ENCODE measurements around the gene DDX1. TPM values are rescaled to one million over a fixed set of nuclear protein-coding genes. Genes with fewer than 3 reads are reported as not detected.

DDX1 gene
- total and polyA plus RNA-seq, 9 of the 15 experiments (the other 6 are each of a cell fraction or from before 2014, with no cell fraction given) = 116 to 277 (median 232) TPM

- TF ChIP-seq, protein P1, sequence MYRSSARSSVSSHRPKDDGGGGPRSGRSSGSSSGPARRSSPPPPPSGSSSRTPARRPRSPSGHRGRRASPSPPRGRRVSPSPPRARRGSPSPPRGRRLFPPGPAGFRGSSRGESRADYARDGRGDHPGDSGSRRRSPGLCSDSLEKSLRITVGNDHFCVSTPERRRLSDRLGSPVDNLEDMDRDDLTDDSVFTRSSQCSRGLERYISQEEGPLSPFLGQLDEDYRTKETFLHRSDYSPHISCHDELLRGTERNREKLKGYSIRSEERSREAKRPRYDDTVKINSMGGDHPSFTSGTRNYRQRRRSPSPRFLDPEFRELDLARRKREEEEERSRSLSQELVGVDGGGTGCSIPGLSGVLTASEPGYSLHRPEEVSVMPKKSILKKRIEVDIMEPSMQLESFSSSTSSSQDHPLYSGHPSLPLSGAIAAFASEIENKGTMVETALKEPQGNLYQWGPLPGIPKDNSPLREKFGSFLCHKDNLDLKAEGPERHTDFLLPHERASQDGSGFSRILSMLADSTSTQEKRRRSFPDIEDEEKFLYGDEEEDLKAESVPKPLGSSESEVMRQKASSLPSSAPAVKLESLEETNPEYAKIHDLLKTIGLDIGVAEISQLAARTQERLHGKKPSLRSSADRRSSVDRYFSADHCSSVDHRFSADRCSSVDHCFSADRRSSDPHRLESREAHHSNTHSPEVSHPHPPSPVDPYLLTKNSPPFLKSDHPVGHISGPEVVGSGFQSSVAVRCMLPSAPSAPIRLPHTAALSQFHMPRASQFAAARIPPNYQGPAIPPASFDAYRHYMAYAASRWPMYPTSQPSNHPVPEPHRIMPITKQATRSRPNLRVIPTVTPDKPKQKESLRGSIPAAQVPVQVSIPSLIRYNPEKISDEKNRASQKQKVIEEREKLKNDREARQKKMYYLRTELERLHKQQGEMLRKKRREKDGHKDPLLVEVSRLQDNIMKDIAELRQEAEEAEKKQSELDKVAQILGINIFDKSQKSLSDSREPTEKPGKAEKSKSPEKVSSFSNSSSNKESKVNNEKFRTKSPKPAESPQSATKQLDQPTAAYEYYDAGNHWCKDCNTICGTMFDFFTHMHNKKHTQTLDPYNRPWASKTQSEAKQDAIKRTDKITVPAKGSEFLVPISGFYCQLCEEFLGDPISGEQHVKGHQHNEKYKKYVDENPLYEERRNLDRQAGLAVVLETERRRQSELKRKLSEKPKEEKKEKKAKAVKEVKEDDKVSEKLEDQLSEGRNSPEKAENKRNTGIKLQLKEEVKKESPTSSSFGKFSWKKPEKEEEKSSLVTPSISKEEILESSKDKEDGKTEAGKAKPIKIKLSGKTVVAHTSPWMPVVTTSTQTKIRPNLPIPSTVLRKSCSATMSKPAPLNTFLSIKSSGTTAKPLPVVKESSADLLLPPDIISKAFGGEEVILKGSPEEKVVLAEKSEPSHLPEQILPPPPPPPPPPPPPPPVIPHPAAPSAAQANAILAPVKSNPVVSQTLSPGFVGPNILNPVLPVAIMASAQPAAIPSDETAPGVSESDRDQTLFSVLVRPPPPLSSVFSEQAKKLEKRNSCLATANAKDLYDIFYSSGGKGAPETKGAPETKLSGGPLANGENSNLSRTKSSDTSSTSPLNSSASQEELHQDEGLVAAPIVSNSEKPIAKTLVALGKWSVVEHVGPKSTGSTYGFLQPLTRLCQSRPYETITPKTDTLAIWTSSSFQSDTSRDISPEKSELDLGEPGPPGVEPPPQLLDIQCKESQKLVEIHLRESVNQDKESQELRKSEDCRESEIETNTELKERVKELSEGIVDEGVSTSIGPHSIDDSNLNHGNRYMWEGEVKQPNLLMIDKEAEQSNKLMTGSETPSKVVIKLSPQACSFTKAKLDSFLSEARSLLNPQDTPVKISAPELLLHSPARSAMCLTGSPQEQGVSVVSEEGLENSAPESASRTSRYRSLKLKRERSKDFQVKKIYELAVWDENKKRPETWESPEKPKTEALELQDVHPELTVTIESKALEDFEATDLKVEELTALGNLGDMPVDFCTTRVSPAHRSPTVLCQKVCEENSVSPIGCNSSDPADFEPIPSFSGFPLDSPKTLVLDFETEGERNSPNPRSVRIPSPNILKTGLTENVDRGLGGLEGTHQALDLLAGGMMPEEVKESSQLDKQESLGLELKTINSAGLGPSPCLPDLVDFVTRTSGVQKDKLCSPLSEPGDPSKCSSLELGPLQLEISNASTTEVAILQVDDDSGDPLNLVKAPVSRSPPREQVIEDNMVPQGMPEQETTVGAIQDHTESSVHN (IDR thresholded peaks at IDR 0.05; ENCODE audit: borderline replicate concordance in 1 of 2, low read depth in 1 of 2) = peak in 1 of 2 experiments; percentile 28; a peak in 1 of 4 replicates
- TF ChIP-seq, protein P2, sequence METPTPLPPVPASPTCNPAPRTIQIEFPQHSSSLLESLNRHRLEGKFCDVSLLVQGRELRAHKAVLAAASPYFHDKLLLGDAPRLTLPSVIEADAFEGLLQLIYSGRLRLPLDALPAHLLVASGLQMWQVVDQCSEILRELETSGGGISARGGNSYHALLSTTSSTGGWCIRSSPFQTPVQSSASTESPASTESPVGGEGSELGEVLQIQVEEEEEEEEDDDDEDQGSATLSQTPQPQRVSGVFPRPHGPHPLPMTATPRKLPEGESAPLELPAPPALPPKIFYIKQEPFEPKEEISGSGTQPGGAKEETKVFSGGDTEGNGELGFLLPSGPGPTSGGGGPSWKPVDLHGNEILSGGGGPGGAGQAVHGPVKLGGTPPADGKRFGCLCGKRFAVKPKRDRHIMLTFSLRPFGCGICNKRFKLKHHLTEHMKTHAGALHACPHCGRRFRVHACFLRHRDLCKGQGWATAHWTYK (CRISPR knock-in tag; IDR thresholded peaks at IDR 0.05) = peak; percentile 19
- TF ChIP-seq MAFF (IDR thresholded peaks at IDR 0.05; ENCODE audit: low read length) (peak; percentile 77), RAD21 (CRISPR knock-in tag; conservative IDR thresholded peaks at IDR 0.05 in 1 of 2, IDR thresholded peaks at IDR 0.05 in 1 of 2) (0 out of 4 replicates have a peak, but pooled peaks of 1 of the 2 experiments have one; percentile 4), FOSL1 (tag; conservative IDR thresholded peaks at IDR 0.05) (peak; percentile 93), ZNF347 (CRISPR knock-in tag; IDR thresholded peaks at IDR 0.05; ENCODE audit: low read depth) (no peak), MYC (IDR thresholded peaks at IDR 0.05; ENCODE audit: low read depth, low read length) (peak; percentile 15; the same call in 1 of the 2 replicates), MYC (CRISPR knock-in tag; IDR thresholded peaks at IDR 0.05; ENCODE audit: borderline replicate concordance, low read depth) (no peak), GATAD2B (IDR thresholded peaks at IDR 0.05; ENCODE audit: borderline replicate concordance) (peak; percentile 87), KAT7 (CRISPR knock-in tag; IDR thresholded peaks at IDR 0.05; ENCODE audit: borderline replicate concordance) (no peak; the same call in 1 of the 2 replicates), RNF2 (IDR thresholded peaks at IDR 0.05) (peak; percentile 72; the same call in 1 of the 2 replicates), POLR2AphosphoS5 (IDR thresholded peaks at IDR 0.05; ENCODE audit: control insufficient read depth, insufficient read depth, low read depth, low read length) (peak; percentile 80)
- TF ChIP-seq, protein P3, sequence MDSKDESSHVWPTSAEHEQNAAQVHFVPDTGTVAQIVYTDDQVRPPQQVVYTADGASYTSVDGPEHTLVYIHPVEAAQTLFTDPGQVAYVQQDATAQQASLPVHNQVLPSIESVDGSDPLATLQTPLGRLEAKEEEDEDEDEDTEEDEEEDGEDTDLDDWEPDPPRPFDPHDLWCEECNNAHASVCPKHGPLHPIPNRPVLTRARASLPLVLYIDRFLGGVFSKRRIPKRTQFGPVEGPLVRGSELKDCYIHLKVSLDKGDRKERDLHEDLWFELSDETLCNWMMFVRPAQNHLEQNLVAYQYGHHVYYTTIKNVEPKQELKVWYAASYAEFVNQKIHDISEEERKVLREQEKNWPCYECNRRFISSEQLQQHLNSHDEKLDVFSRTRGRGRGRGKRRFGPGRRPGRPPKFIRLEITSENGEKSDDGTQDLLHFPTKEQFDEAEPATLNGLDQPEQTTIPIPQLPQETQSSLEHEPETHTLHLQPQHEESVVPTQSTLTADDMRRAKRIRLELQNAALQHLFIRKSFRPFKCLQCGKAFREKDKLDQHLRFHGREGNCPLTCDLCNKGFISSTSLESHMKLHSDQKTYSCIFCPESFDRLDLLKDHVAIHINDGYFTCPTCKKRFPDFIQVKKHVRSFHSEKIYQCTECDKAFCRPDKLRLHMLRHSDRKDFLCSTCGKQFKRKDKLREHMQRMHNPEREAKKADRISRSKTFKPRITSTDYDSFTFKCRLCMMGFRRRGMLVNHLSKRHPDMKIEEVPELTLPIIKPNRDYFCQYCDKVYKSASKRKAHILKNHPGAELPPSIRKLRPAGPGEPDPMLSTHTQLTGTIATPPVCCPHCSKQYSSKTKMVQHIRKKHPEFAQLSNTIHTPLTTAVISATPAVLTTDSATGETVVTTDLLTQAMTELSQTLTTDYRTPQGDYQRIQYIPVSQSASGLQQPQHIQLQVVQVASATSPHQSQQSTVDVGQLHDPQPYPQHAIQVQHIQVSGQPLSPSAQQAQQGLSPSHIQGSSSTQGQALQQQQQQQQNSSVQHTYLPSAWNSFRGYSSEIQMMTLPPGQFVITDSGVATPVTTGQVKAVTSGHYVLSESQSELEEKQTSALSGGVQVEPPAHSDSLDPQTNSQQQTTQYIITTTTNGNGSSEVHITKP (IDR thresholded peaks at IDR 0.05; ENCODE audit: partially characterized antibody) = no peak
Measured at GRCh38 chr2:15556311-15556930, 35.2 kb upstream of the DDX1 start (continued).

Measured in K562 (cell line).